GM12878 (cell line): ENCODE results near the gene GDF15. TPM values are rescaled to one million over a fixed set of nuclear protein-coding genes. Genes with fewer than 3 reads are reported as not detected.
A peak's percentile ranks its signal among the peaks of the same experiment; 100 is the strongest.

Experiments
- ATAC-seq: fragments of 200-7000 bp; cut with Tn5 transposase; 3 replicates; pipeline ENCODE4 v1.9.1; 2020; ENCODE audit warnings: mild to moderate bottlenecking, moderate library complexity
- BruUV-seq: library from RNA; stranded (reverse); fragments of 400-500 nt; replicated peaks from 2 replicates; lab custom pipeline; 2021; lab: Mats Ljungman, UMichigan
- CTCF ChIA-PET: fragments of 300-600 bp; sonication (Branson Sonifier 250); formaldehyde crosslinking; extraction: SDS; loops from one replicate; lab custom pipeline; 2021; ENCODE audit warnings: inconsistent platforms; lab: Yijun Ruan, JAX
- POLR2A ChIA-PET: fragments of 350-600 bp; formaldehyde crosslinking; extraction: SDS; loops from one replicate; lab custom pipeline; 2021; ENCODE audit warnings: inconsistent platforms; lab: Charles Lee
- RAD21 ChIA-PET: fragments of 300-600 bp; sonication (Branson Sonifier 250); formaldehyde crosslinking; loops from one replicate; lab custom pipeline; 2023; ENCODE audit warnings: antibody characterized with exemption; ENCODE audit not compliant: unreplicated experiment; lab: Charles Lee
- SMC1A ChIA-PET: fragments of 300-600 bp; sonication (Branson Sonifier 250); formaldehyde crosslinking; loops from one replicate; lab custom pipeline; 2023; ENCODE audit not compliant: unreplicated experiment, uncharacterized antibody; lab: Charles Lee
- DNase-seq: peaks from one replicate; pipeline ENCODE4 v3.0.0-alpha.2; 2011; ENCODE audit warnings: low read depth, low spot score
- FAIRE-seq: peaks from 3 replicates; lab custom pipeline; 2011; peaks lifted over from hg19 to GRCh38; lab: Jason Lieb, UNC
- H2AFZ ChIP-seq: 2 replicates; pipeline ENCODE4 v1.6.0; 2011; ENCODE audit warnings: low read depth, low read length, control low read depth; ENCODE audit not compliant: control insufficient read depth
- H3K27ac ChIP-seq: 2 replicates; pipeline ENCODE4 v1.5.1; 2011; ENCODE audit warnings: control low read depth; ENCODE audit not compliant: control insufficient read depth, insufficient read depth
- H3K27me3 ChIP-seq, 2 experiments: replicated peaks in 1 of 2; 2 replicates each; pipeline versions ENCODE4 v1.6.0 to v1.6.1; 2011; ENCODE audit warnings: low read length in 1 of 2; ENCODE audit not compliant: control insufficient read depth in 2 of 2, insufficient read depth in 2 of 2
- H3K36me3 ChIP-seq, 2 experiments: 2 replicates each; pipeline ENCODE4 v1.5.1; 2011; ENCODE audit warnings: low read length in 1 of 2; ENCODE audit not compliant: control insufficient read depth in 2 of 2, insufficient read depth in 2 of 2
- H3K4me1 ChIP-seq: 2 replicates; pipeline ENCODE4 v1.6.1; 2011; ENCODE audit warnings: mild to moderate bottlenecking, low read length, moderate library complexity, mixed read lengths; ENCODE audit not compliant: control insufficient read depth, insufficient read depth
- H3K4me2 ChIP-seq: 2 replicates; pipeline ENCODE4 v1.6.0; 2011; ENCODE audit warnings: control low read depth; ENCODE audit not compliant: control insufficient read depth, insufficient read depth
- H3K4me3 ChIP-seq: fragments of 200-600 bp; sonication (generic); 2 replicates; pipeline ENCODE4 v1.5.1; 2016
- H3K79me2 ChIP-seq: 2 replicates; pipeline ENCODE4 v1.6.0; 2011; ENCODE audit warnings: low read length; ENCODE audit not compliant: control insufficient read depth, insufficient read depth
- H3K9ac ChIP-seq: 2 replicates; pipeline ENCODE4 v1.8.0; 2011; ENCODE audit warnings: low read length, control low read depth, mixed read lengths; ENCODE audit not compliant: control insufficient read depth, insufficient read depth
- H3K9me3 ChIP-seq: replicated peaks from 3 replicates; pipeline ENCODE4 v1.5.1; 2011; ENCODE audit warnings: mild to moderate bottlenecking, low read length; ENCODE audit not compliant: control insufficient read depth, insufficient read depth
- H4K20me1 ChIP-seq: 2 replicates; pipeline ENCODE4 v1.6.0; 2011; ENCODE audit not compliant: control insufficient read depth, insufficient read depth
- ATF7 ChIP-seq: fragments of 450-650 bp; IDR thresholded peaks from 2 replicates; pipeline ENCODE4 v1.6.1; 2016; ENCODE audit warnings: low read depth, mild to moderate bottlenecking
- CREB1 ChIP-seq: IDR thresholded peaks from 2 replicates; pipeline ENCODE4 v1.6.1; 2012; ENCODE audit warnings: low read depth, mild to moderate bottlenecking, inconsistent platforms
- CREM ChIP-seq: IDR thresholded peaks from 2 replicates; pipeline ENCODE4 v1.6.1; 2014; ENCODE audit warnings: antibody characterized with exemption, low read depth
- JUNB ChIP-seq: IDR thresholded peaks from 2 replicates; pipeline ENCODE4 v1.6.1; 2016; ENCODE audit warnings: antibody characterized with exemption, mild to moderate bottlenecking
- KDM1A ChIP-seq: fragments of 200-600 bp; sonication (generic); IDR thresholded peaks from 2 replicates; pipeline ENCODE4 v1.6.1; 2016; ENCODE audit warnings: borderline replicate concordance
- RUNX3 ChIP-seq: IDR thresholded peaks from 2 replicates; pipeline ENCODE4 v1.6.1; 2012; ENCODE audit warnings: low read length, inconsistent platforms
- WGBS: methylation state at CpG from one replicate; pipeline ENCODE4 v1.1.6; 2016; ENCODE audit warnings: low lambda C conversion rate; ENCODE audit not compliant: insufficient replicate concordance, insufficient coverage; ENCODE audit errors: missing lambda C conversion rate; 5-methylcytosine and 5-hydroxymethylcytosine counted together
- in situ Hi-C: fragments of 300-500 bp; cut with MboI; formaldehyde crosslinking; loops from 9 replicates; pipeline ENCODE4 v1.14.3; 2018; ENCODE audit warnings: mixed read lengths
- intact Hi-C: fragments of 100-400 bp; cut with micrococcal nuclease; formaldehyde crosslinking; loops from one replicate; pipeline ENCODE4 v1.14.2; 2022; ENCODE audit not compliant: unreplicated experiment
- polyA plus RNA-seq, 11 experiments: library from polyadenylated mRNA; depleted of rRNA in 4 of 11; unstranded in 6 of 11; stranded (reverse) in 5 of 11; fragments of >200 nt; fragmentation: Nextera tagmentation in 4 of 11; fragmentation: Illumina TruSeq in 1 of 11; extraction: Ambion mirVana in 4 of 11; extraction: Trizol in 1 of 11; gene quantifications; 1 replicate in 1 of 11; 2 replicates in 10 of 11; pipeline versions ENCODE4 v1.2.1 to v1.2.3, GENCODE V29; 2011 to 2016; ENCODE audit warnings: inconsistent platforms in 2 of 11, missing spikeins in 2 of 11, low read depth in 1 of 11
- total RNA-seq, 4 experiments: library from RNA; depleted of rRNA in 3 of 4; stranded (reverse); fragments of >200 nt in 3 of 4; fragmentation: Illumina TruSeq in 1 of 4; extraction: Trizol in 1 of 4; gene quantifications; 2 replicates each; pipeline versions ENCODE4 v1.2.1 to v1.2.3, GENCODE V29; 2013 to 2021
- TF ChIP-seq, protein P1 (sequence below): IDR thresholded peaks from 2 replicates; pipeline ENCODE4 v1.6.1; 2012; ENCODE audit warnings: low read length, inconsistent platforms
- TF ChIP-seq, protein P2 (sequence below): fragments of 450-650 bp; IDR thresholded peaks from 2 replicates; pipeline ENCODE4 v1.6.1; 2017; ENCODE audit warnings: mild to moderate bottlenecking, moderate library complexity

The GDF15 gene
- total and polyA plus RNA-seq, 10 of the 15 experiments (the other 5 are each of a cell fraction or from before 2014, with no cell fraction given), result 0.11 to 3.6 (median 1.6) TPM; not detected in 1

DNA sequence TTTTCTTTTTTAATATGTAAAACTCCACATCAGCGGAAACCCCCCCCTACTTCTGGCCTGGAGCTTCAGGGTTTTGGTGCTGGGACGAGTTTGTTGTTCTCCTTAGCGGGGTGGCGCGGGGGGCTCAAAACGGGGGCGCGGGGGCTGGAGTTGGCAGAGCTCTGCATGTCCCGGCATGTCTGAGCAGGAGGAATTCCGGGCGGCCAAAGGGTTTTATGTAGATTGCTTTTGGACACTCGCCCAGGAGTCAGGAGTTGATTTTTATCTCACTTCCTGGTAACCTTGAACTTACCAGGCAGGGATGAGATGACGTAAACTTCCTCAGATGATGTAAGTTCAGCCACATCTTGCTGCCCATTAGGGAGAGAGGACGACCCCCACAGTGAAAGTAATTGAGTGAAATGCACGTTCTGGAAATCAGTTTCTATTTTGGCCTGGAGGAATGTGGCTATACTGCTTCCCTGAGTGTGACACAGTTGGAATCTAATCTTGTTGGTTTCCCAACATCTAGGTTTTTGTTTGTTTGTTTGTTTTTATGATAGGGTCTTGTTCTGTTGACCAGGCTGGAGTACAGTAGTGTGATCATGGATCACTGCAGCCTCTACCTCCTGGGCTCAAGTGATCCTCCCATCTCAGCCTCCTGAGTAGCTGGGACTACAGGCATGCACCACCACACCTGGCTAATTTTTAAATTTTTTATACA lies 21.0 kb upstream of the GDF15 start:
- H3K36me3 ChIP-seq, result peaks cover 0 to 6% of the 10 kb centered on the region in 2 experiments
- H3K79me2 ChIP-seq, result no peaks in the 10 kb centered on the region
- intact Hi-C loops (no loop called here), in situ Hi-C loops (no loop called here)
- no peak overlapping the region for H3K4me2 ChIP-seq
- SMC1A ChIA-PET, result interaction anchor here (0.7 to 1.5 kb wide), 3 partner anchors 15 to 36 kb away, joined by 3 to 4 read pairs (median 4); no protein-coding TSS in a partner anchor
- POLR2A ChIA-PET, result interaction anchor here (0.6 to 1.2 kb wide), 2 partner anchors 16 to 84 kb away, joined by 3 read pairs; partner anchors contain the start of gene JUND
- TF ChIP-seq CREB1 (peak; percentile 81), JUNB (0 out of 2 replicates have a peak, but pooled peaks have one; percentile 9), RUNX3 (peak; percentile 49; the same call in 1 of the 2 replicates), CREM (peak; percentile 56; the same call in 1 of the 2 replicates), KDM1A (no peak), ATF7 (0 out of 2 replicates have a peak, but pooled peaks have one; percentile 15)
- TF ChIP-seq, protein P1, sequence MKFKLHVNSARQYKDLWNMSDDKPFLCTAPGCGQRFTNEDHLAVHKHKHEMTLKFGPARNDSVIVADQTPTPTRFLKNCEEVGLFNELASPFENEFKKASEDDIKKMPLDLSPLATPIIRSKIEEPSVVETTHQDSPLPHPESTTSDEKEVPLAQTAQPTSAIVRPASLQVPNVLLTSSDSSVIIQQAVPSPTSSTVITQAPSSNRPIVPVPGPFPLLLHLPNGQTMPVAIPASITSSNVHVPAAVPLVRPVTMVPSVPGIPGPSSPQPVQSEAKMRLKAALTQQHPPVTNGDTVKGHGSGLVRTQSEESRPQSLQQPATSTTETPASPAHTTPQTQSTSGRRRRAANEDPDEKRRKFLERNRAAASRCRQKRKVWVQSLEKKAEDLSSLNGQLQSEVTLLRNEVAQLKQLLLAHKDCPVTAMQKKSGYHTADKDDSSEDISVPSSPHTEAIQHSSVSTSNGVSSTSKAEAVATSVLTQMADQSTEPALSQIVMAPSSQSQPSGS, result peak; percentile 34; the same call in 1 of the 2 replicates
- TF ChIP-seq, protein P2, sequence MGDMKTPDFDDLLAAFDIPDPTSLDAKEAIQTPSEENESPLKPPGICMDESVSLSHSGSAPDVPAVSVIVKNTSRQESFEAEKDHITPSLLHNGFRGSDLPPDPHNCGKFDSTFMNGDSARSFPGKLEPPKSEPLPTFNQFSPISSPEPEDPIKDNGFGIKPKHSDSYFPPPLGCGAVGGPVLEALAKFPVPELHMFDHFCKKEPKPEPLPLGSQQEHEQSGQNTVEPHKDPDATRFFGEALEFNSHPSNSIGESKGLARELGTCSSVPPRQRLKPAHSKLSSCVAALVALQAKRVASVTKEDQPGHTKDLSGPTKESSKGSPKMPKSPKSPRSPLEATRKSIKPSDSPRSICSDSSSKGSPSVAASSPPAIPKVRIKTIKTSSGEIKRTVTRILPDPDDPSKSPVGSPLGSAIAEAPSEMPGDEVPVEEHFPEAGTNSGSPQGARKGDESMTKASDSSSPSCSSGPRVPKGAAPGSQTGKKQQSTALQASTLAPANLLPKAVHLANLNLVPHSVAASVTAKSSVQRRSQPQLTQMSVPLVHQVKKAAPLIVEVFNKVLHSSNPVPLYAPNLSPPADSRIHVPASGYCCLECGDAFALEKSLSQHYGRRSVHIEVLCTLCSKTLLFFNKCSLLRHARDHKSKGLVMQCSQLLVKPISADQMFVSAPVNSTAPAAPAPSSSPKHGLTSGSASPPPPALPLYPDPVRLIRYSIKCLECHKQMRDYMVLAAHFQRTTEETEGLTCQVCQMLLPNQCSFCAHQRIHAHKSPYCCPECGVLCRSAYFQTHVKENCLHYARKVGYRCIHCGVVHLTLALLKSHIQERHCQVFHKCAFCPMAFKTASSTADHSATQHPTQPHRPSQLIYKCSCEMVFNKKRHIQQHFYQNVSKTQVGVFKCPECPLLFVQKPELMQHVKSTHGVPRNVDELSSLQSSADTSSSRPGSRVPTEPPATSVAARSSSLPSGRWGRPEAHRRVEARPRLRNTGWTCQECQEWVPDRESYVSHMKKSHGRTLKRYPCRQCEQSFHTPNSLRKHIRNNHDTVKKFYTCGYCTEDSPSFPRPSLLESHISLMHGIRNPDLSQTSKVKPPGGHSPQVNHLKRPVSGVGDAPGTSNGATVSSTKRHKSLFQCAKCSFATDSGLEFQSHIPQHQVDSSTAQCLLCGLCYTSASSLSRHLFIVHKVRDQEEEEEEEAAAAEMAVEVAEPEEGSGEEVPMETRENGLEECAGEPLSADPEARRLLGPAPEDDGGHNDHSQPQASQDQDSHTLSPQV, result no peak
- H3K4me1 ChIP-seq, result peaks cover 11% of the 10 kb centered on the region
- no peaks in the 10 kb centered on the region for H4K20me1 ChIP-seq
- DNase-seq (no peak), ATAC-seq (no peak), FAIRE-seq (no peak)
- no peak overlapping the region for H3K4me3 ChIP-seq
- no TSS peak for BruUV-seq
- no peak overlapping the region; the same call in 1 of the 2 replicates for H3K27ac ChIP-seq
- RAD21 ChIA-PET, result no interaction called here
- no peaks in the 10 kb centered on the region; the same call in 2 of the 3 replicates for H3K9me3 ChIP-seq
- H3K9ac ChIP-seq, result no peak overlapping the region
- CTCF ChIA-PET, result interaction anchor here (1.0 to 1.5 kb wide), 3 partner anchors 23 to 86 kb away, joined by 4 to 5 read pairs (median 4); no protein-coding TSS in a partner anchor
- no peak overlapping the region for H2AFZ ChIP-seq
- WGBS, result 71% methylated on average over 15 of the region's 15 CpGs
- no peaks in the 10 kb centered on the region for H3K27me3 ChIP-seq
